Measurements from ENCODE around the gene TIMM23B.
"Not testable (repeated sequence)": the region's sequence is repeated elsewhere in the genome, so short reads cannot be mapped to it uniquely, and the experiment has no call there.

Gene TIMM23B

DNA sequence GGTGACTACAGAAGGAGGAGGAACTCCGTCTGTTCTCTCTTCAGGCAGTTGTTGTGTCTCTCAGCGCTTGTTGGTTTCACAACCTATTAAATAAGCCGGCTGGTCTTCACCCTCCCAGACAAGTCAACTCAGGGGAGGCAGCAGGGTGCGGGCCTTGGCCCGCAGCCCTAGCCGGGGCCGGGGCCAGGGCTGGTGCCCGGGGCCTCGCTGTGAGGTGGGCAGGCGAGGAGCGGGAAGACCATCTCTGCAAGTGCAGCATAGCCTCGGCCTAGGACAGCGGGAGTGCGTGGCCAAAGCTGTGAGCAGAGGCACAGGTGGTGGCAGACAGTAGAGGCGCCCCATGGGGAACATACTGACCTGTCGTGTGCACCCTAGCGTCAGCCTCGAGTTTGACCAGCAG, 46.5 kb downstream of the TIMM23B start, which contains the start of gene AGAP6:
Gene AGAP6, plus strand, starts transcription at position 31 of the 400 bp plus-strand sequence. Its CDS starts 310 bp downstream, at position 341.
- not testable (repeated sequence) for H3K4me1 ChIP-seq (ENCODE audit: control insufficient read depth in 1 of 2, insufficient read depth in 2 of 2, low read length in 2 of 2); H3K36me3 ChIP-seq (ENCODE audit: control insufficient read depth in 1 of 2, insufficient read depth in 2 of 2, low read length in 2 of 2); H3K27ac ChIP-seq (ENCODE audit: low read length); H3K9me3 ChIP-seq (ENCODE audit: control insufficient read depth in 1 of 2, low read length in 2 of 2); H3K4me3 ChIP-seq (ENCODE audit: low read depth in 1 of 2, low read length in 2 of 2); H3K27me3 ChIP-seq (ENCODE audit: low read depth, low read length)

- not testable (repeated sequence) for H3K27ac ChIP-seq (ENCODE audit: low read length); H3K4me3 ChIP-seq (ENCODE audit: low read depth in 1 of 2, low read length in 2 of 2); H3K9me3 ChIP-seq (ENCODE audit: control insufficient read depth in 1 of 2, low read length in 2 of 2); H3K36me3 ChIP-seq (ENCODE audit: control insufficient read depth in 1 of 2, insufficient read depth in 2 of 2, low read length in 2 of 2); H3K27me3 ChIP-seq (ENCODE audit: low read depth, low read length); H3K4me1 ChIP-seq (ENCODE audit: control insufficient read depth in 1 of 2, insufficient read depth in 2 of 2, low read length in 2 of 2)
Observed at GRCh38 chr10:49995321-49995720, 53.5 kb downstream of the TIMM23B start.

DNA sequence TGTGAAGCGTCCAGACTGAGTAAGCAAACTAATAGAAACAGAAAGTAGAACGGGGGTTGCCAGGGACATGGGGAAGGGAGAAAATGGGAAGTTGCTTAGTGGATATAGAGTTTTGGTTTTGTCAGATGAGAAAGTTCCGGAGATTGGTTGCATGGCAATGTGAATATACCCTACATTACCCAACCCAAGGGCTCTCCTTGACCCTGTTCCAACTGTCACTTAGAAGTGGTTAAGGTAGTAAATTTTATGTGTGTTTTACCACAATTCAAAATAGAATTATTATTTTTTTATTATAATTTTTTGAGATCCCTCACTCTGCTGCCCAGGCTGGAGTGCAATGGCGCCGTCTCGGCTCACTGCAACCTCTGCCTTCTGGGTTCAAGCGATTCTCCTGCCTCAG, 72.2 kb downstream of the TIMM23B start:
- not testable (repeated sequence) for H3K27ac ChIP-seq (ENCODE audit: low read length); H3K9me3 ChIP-seq (ENCODE audit: control insufficient read depth in 1 of 2, low read length in 2 of 2); H3K4me3 ChIP-seq (ENCODE audit: low read depth in 1 of 2, low read length in 2 of 2); H3K4me1 ChIP-seq (ENCODE audit: control insufficient read depth in 1 of 2, insufficient read depth in 2 of 2, low read length in 2 of 2); H3K27me3 ChIP-seq (ENCODE audit: low read depth, low read length); H3K36me3 ChIP-seq (ENCODE audit: control insufficient read depth in 1 of 2, insufficient read depth in 2 of 2, low read length in 2 of 2)

- not testable (repeated sequence) for H3K4me3 ChIP-seq (ENCODE audit: low read depth in 1 of 2, low read length in 2 of 2); H3K27me3 ChIP-seq (ENCODE audit: low read depth, low read length); H3K27ac ChIP-seq (ENCODE audit: low read length); H3K9me3 ChIP-seq (ENCODE audit: control insufficient read depth in 1 of 2, low read length in 2 of 2); H3K4me1 ChIP-seq (ENCODE audit: control insufficient read depth in 1 of 2, insufficient read depth in 2 of 2, low read length in 2 of 2); H3K36me3 ChIP-seq (ENCODE audit: control insufficient read depth in 1 of 2, insufficient read depth in 2 of 2, low read length in 2 of 2)
Observed at GRCh38 chr10:50015596-50016220, 73.9 kb downstream of the TIMM23B start.

DNA sequence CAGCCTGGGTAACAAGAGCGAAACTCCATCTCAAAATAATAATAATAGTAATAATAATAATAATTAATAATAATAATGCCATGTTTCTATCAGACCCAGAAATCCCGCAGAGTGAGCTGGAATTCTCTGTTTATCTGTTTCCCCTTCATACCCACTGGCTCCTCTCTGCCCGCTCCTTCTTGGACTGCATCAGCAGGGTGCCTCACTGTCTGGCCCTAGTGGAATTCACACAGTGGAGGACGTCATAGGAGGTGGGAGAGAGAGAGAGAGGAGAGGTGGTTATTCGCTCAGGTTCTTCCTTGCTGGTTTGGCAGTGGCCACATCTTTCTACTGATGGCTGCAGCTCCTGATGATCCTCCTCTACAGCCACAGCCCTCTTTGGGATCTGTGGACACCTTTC, 75.1 kb downstream of the TIMM23B start:
- not testable (repeated sequence) for H3K9me3 ChIP-seq (ENCODE audit: control insufficient read depth in 1 of 2, low read length in 2 of 2); H3K27me3 ChIP-seq (ENCODE audit: low read depth, low read length); H3K4me3 ChIP-seq (ENCODE audit: low read depth in 1 of 2, low read length in 2 of 2); H3K27ac ChIP-seq (ENCODE audit: low read length); H3K4me1 ChIP-seq (ENCODE audit: control insufficient read depth in 1 of 2, insufficient read depth in 2 of 2, low read length in 2 of 2); H3K36me3 ChIP-seq (ENCODE audit: control insufficient read depth in 1 of 2, insufficient read depth in 2 of 2, low read length in 2 of 2)

GRCh38 chr10:50017646-50018045, 75.8 kb downstream of the TIMM23B start:
- not testable (repeated sequence) for H3K27ac ChIP-seq (ENCODE audit: low read length); H3K36me3 ChIP-seq (ENCODE audit: control insufficient read depth in 1 of 2, insufficient read depth in 2 of 2, low read length in 2 of 2); H3K27me3 ChIP-seq (ENCODE audit: low read depth, low read length); H3K4me1 ChIP-seq (ENCODE audit: control insufficient read depth in 1 of 2, insufficient read depth in 2 of 2, low read length in 2 of 2); H3K9me3 ChIP-seq (ENCODE audit: control insufficient read depth in 1 of 2, low read length in 2 of 2); H3K4me3 ChIP-seq (ENCODE audit: low read depth in 1 of 2, low read length in 2 of 2)

DNA sequence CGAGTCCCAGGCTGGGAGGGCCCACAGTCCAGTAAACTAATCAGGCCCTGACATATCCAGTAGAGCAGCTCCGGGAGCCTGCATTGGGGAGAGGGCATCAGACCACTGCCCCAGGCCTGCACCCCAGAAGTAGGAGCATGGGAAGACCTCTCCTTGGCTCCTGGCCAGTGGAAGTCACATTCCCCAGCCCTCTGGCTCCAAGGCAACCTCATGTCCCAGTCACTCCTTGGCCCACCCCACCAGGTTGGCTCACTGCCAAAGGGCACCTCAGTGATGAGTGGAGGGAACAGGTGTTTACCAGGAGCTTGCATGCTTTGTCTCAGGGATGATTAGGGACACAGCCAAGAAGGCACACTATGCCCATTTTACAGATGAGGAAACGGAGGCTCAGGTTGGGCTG, 77.4 kb downstream of the TIMM23B start:
- H3K36me3 ChIP-seq (ENCODE audit: control insufficient read depth in 1 of 2, insufficient read depth in 2 of 2, low read length in 2 of 2); H3K9me3 ChIP-seq (ENCODE audit: control insufficient read depth in 1 of 2, low read length in 2 of 2); H3K27me3 ChIP-seq (ENCODE audit: low read depth, low read length); H3K4me1 ChIP-seq (ENCODE audit: control insufficient read depth in 1 of 2, insufficient read depth in 2 of 2, low read length in 2 of 2); H3K4me3 ChIP-seq (ENCODE audit: low read depth in 1 of 2, low read length in 2 of 2); H3K27ac ChIP-seq (ENCODE audit: low read length): not testable (repeated sequence)

DNA sequence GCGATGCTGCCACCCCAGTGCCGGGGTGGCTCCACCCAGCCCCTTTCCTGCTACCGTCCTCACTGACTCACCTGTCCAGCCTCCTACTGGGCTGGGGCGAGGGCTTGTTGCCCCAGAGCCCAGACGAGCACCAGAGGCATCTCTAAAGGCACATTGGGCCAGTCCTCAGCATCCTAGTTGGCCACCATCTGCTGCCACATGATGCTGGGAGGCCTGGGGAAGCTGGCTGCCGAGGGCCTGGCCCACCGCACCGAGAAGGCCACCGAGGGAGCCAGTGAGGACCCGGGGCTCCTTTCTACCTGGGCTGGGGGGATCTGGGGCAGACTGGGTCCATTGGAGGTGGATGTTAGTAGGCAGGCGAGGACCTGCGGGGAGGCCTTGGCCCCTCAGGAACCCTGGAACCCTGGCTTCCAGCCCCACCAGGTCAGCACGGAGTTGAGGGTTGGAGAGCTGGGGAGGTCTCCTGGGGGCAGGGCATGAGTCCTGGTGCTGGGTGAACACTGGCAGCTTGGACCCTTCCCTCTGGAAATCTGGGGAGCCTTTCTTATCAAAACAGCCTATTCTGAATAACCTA, 78.7 kb downstream of the TIMM23B start:
- not testable (repeated sequence) for H3K36me3 ChIP-seq (ENCODE audit: control insufficient read depth in 1 of 2, insufficient read depth in 2 of 2, low read length in 2 of 2); H3K4me1 ChIP-seq (ENCODE audit: control insufficient read depth in 1 of 2, insufficient read depth in 2 of 2, low read length in 2 of 2); H3K9me3 ChIP-seq (ENCODE audit: control insufficient read depth in 1 of 2, low read length in 2 of 2); H3K27me3 ChIP-seq (ENCODE audit: low read depth, low read length); H3K27ac ChIP-seq (ENCODE audit: low read length); H3K4me3 ChIP-seq (ENCODE audit: low read depth in 1 of 2, low read length in 2 of 2)

DNA sequence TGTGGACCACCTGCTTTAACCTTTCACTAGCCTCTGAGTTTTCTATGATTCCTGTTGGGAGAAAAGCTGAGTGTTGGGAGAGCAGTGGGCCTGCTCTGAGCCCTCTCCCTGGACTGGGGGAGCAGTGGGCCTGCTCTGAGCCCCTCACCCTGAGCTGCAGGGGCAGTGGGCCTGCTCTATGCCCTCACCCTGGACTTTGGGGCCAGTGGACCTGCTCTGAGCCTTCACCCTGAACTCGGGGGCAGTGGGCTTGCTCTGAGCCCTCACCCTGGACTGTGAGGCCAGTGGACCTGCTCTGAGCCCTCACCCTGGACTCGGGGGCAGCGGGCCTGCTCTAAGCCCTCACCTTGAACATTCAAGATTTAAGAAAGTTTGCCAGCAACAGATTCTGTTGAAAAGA, 79.8 kb downstream of the TIMM23B start:
- Histone ChIP-seq H3K27ac (ENCODE audit: low read length) (no peak overlapping the region), H3K36me3 (ENCODE audit: control insufficient read depth in 1 of 2, insufficient read depth in 2 of 2, low read length in 2 of 2) (no peaks in the 10 kb centered on the region), H3K4me3 (ENCODE audit: low read depth in 1 of 2, low read length in 2 of 2) (no peak overlapping the region), H3K4me1 (ENCODE audit: control insufficient read depth in 1 of 2, insufficient read depth in 2 of 2, low read length in 2 of 2) (no peaks in the 10 kb centered on the region), H3K27me3 (ENCODE audit: low read depth, low read length) (peaks cover 8% of the 10 kb centered on the region), H3K9me3 (ENCODE audit: control insufficient read depth in 1 of 2, low read length in 2 of 2) (no peaks in the 10 kb centered on the region)

Data from muscle layer of duodenum (tissue), 2 donors.